GM12865 (cell line): ENCODE results near the gene NUCB1.

ENCODE experiments used
- DNase-seq: peaks from one replicate; pipeline ENCODE4 v3.0.0; 2010; ENCODE audit warnings: low read depth
- H3K4me3 ChIP-seq: 2 replicates; pipeline ENCODE4 v1.5.1; 2011; ENCODE audit warnings: mild to moderate bottlenecking, low read depth, low read length, control low read depth
- TF ChIP-seq, protein P1 (sequence below): IDR thresholded peaks from 2 replicates; pipeline ENCODE4 v1.5.1; 2011; ENCODE audit warnings: low read length, control low read depth, low read depth, inconsistent platforms; ENCODE audit not compliant: insufficient read depth; ENCODE audit errors: missing control alignments

NUCB1 gene

DNA sequence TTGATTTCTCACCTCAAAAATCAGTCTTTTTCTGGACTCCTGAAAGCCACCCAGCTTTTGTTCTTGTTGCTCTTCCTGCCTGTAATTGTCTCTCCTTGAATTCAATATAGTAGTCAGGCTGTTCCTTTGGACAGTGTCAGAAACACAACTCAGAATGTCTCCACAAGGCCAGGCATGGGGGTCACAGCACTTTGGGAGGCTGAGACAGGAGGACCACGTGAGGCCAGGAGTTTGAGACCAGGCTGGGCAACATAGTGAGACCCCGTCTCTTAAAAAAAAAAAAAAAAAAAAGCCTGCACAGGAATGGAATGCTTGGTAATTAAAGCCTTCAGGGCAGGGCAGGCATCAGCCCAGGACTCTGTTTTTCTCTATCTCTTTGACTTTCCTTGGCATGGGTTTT lies 45.7 kb downstream of the NUCB1 start:
- H3K4me3 ChIP-seq = no peak overlapping the region
- no peak for DNase-seq
- TF ChIP-seq, protein P1, sequence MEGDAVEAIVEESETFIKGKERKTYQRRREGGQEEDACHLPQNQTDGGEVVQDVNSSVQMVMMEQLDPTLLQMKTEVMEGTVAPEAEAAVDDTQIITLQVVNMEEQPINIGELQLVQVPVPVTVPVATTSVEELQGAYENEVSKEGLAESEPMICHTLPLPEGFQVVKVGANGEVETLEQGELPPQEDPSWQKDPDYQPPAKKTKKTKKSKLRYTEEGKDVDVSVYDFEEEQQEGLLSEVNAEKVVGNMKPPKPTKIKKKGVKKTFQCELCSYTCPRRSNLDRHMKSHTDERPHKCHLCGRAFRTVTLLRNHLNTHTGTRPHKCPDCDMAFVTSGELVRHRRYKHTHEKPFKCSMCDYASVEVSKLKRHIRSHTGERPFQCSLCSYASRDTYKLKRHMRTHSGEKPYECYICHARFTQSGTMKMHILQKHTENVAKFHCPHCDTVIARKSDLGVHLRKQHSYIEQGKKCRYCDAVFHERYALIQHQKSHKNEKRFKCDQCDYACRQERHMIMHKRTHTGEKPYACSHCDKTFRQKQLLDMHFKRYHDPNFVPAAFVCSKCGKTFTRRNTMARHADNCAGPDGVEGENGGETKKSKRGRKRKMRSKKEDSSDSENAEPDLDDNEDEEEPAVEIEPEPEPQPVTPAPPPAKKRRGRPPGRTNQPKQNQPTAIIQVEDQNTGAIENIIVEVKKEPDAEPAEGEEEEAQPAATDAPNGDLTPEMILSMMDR = no peak

DNA sequence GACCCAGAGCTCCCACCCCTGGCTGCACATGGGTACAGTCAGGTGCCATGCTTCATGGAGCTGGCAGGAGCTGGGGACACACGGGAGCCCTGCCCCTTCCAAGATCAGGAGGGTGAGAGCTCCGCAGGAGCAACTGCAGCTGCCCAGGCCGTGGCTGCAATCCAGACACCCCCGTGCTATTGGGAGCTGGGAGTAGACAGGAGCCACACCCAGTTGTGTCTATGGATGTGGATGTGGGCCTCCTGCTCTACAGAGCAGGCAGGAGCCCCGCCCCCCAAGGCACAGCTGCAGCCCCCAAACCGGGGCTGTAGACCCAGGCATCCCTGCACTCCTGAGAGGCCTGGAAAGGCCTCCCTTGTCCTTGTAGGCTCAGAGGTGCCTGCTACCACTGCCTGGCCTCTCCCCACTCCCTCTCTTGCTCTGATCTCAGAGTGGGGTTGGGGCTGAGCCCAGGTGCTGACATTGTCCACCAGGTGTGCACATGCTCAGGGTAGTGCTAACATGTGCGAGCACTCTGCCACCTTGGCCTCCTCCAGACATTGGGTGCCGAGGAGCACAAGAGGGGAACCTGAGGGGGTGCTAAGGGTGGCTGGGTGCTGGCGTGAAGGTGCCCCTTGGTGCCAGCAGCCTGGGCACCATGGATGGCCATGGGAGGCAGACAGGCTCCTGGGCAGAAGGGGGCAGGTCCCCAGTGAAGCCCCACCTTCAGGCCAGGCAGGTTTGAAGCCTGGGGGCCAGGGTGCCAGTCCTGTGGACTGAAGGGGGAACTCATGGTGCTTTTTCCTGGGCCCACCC lies 46.5 kb downstream of the NUCB1 start:
- H3K4me3 ChIP-seq = no peak overlapping the region
- no peak for DNase-seq

DNA sequence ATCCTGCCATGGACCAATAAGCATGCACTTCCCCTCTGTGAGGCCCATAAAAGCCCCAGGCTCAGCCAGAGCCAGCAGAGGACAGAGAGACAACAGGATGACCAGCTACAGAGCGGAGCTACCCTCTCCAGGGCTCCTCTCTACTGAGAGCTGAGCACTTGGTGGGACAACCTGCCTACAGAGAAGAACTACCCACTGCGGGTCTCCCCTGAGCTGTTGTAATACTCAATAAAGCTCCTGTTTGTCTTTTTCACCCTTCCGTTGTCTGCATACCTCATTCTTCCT lies 47.1 kb downstream of the NUCB1 start:
- no peak for DNase-seq
- TF ChIP-seq, protein P1 = no peak
- no peak overlapping the region for H3K4me3 ChIP-seq

More for the DNA sequence above, 46.5 kb downstream of the NUCB1 start:
- TF ChIP-seq, protein P1 = no peak

GRCh38 chr19:48950159-48950558 lies 50.0 kb downstream of the NUCB1 start:
- DNase-seq = no peak
- H3K4me3 ChIP-seq = no peak overlapping the region
- TF ChIP-seq, protein P1 = no peak

GRCh38 chr19:48950830-48951519 lies 50.9 kb downstream of the NUCB1 start:
- TF ChIP-seq, protein P1 = no peak
- H3K4me3 ChIP-seq = no peak overlapping the region
- no peak for DNase-seq

DNA sequence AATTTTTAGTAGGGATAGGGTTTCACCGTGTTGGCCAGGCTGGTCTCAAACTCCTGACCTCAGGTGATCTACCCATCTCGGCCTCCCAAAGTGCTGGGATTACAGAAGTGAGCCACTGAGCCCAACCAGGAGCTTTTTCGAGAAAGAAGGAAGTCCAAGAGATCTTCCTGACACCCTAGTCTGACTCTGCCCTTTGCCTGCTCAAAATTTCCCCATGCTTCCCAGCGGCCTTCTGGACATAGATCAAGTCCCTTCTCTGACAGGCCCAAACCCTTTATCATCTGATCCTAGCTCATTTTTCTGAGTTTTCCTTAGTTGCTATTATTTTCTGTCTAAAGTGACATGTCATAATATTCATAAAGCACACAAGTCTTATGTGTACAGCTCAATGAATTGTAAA lies 53.0 kb downstream of the NUCB1 start:
- TF ChIP-seq, protein P1 = no peak
- no peak for DNase-seq
- no peak overlapping the region for H3K4me3 ChIP-seq
